Ishikawa (cell line): ENCODE data around the gene SLC6A19.

Experiments
- CEBPB ChIP-seq: IDR thresholded peaks from 2 replicates; pipeline ENCODE4 v1.6.1; 2012
- CREB1 ChIP-seq: IDR thresholded peaks from 2 replicates; pipeline ENCODE4 v1.6.1; 2012; ENCODE audit warnings: low read depth
- EGR1 ChIP-seq: IDR thresholded peaks from 2 replicates; pipeline ENCODE4 v1.6.1; 2012
- EP300 ChIP-seq: IDR thresholded peaks from 2 replicates; pipeline ENCODE4 v1.6.1; 2012; ENCODE audit warnings: borderline replicate concordance
- FOXM1 ChIP-seq: IDR thresholded peaks from 2 replicates; pipeline ENCODE4 v1.6.1; 2012; ENCODE audit warnings: low read depth, borderline replicate concordance
- MAX ChIP-seq: IDR thresholded peaks from 2 replicates; pipeline ENCODE4 v1.6.1; 2012
- NFIC ChIP-seq: IDR thresholded peaks from 2 replicates; pipeline ENCODE4 v1.6.1; 2012
- RAD21 ChIP-seq: IDR thresholded peaks from 2 replicates; pipeline ENCODE4 v1.6.1; 2012; ENCODE audit warnings: low read depth
- REST ChIP-seq: IDR thresholded peaks from 2 replicates; pipeline ENCODE4 v1.6.1; 2012; ENCODE audit warnings: low read depth, mild to moderate bottlenecking
- TAF1 ChIP-seq: IDR thresholded peaks from 2 replicates; pipeline ENCODE4 v1.6.1; 2012; ENCODE audit warnings: low read depth, mild to moderate bottlenecking
- TCF12 ChIP-seq: IDR thresholded peaks from 2 replicates; pipeline ENCODE4 v1.6.1; 2012; ENCODE audit warnings: low read depth
- TEAD4 ChIP-seq: IDR thresholded peaks from 2 replicates; pipeline ENCODE4 v1.6.1; 2012
- USF1 ChIP-seq: IDR thresholded peaks from 2 replicates; pipeline ENCODE4 v1.6.1; 2012
- YY1 ChIP-seq: IDR thresholded peaks from 2 replicates; pipeline ENCODE4 v1.6.1; 2012; ENCODE audit warnings: low read depth
- ZBTB7A ChIP-seq: IDR thresholded peaks from 2 replicates; pipeline ENCODE4 v1.6.1; 2012; ENCODE audit warnings: low read depth

SLC6A19 gene

DNA sequence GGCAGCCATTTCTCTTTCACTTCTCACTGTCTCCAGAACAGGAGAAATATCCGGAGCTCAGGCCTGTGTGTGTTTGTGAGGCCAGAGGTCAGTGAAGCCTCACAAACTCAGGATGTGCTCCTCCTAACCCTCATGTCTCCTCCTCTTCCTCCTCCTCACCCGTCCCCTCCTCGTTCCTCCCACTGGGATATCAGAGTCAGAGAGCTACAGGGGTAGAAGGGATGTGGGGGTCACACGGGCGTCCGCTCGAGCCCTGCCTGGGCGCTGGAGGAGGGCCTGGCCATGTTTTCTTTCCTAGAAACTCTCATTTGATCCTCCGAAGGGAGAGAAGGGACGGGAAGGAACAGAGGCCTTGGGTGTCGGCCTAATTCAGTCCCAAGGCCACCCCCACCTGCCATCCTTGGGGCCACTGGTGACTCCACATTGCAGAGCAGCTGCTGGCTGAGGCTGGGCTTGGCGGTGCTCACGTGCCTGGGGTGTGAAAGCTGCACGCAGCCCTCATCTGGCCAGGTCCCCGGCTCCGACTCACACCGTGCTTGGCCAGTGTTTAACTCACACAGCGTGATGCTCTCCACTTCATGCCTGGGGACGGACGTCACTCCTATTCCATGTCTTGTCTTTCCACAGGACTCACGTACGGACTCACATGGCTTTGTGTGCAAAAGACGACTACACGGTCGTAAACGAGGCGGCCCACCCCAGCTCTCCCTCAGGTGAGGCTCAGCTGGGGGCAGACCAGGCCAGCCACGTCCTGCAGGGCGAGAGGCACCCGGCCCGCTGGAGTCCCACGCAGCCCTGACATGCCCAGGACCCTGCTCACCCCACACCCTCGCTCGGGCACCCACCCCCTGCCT is 22.6 kb upstream of the SLC6A19 start:
- TF ChIP-seq CEBPB (no peak), MAX (no peak), REST (no peak), EGR1 (no peak), ZBTB7A (no peak), RAD21 (no peak), TEAD4 (no peak), FOXM1 (no peak), USF1 (no peak), EP300 (no peak)

GRCh38 chr5:1179383-1179715 is 22.0 kb upstream of the SLC6A19 start:
- TF ChIP-seq RAD21 (no peak), ZBTB7A (no peak), EP300 (no peak), FOXM1 (no peak), MAX (no peak), CREB1 (no peak), TEAD4 (no peak), TAF1 (no peak), CEBPB (no peak), USF1 (no peak), EGR1 (no peak), REST (no peak), YY1 (no peak)

DNA sequence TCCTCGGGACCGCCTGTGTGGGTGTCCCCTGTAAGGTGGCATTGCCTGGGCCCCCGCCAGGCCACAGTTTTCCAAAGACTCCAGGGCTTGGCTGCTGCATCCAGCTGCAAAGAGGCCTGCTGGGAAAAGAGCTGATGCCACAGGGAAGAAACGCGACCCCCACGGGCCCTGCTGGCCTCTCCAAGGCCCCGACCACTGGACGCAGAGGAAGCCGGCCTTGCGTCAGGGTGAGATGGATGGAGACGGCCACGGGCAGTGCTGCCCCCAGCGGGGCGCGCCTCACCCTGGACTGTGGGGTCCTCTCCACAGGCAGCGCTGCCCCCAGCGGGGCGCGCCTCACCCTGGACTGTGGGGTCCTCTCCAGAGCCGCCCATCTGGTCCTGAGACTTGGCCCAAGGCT is 21.3 kb upstream of the SLC6A19 start:
- TF ChIP-seq REST, result no peak
- TF ChIP-seq EGR1, result no peak
- no peak for TF ChIP-seq CREB1
- TF ChIP-seq TEAD4, result no peak
- no peak for TF ChIP-seq ZBTB7A
- TF ChIP-seq YY1, result no peak
- no peak for TF ChIP-seq EP300
- TF ChIP-seq FOXM1, result no peak
- no peak for TF ChIP-seq NFIC
- no peak for TF ChIP-seq MAX
- no peak for TF ChIP-seq RAD21
- no peak for TF ChIP-seq CEBPB
- no peak for TF ChIP-seq TAF1
- TF ChIP-seq TCF12, result no peak
- TF ChIP-seq USF1, result no peak

- TF ChIP-seq NFIC (no peak), YY1 (no peak), ZBTB7A (no peak), MAX (no peak)
Measured at GRCh38 chr5:1180841-1181271, 20.5 kb upstream of the SLC6A19 start.
